Naive thymus-derived CD8-positive, alpha-beta T cell (primary cell): Measurements from ENCODE around the gene TSPAN31. TPM values are rescaled to one million over a fixed set of nuclear protein-coding genes. Genes with fewer than 3 reads are reported as not detected.

ENCODE experiments used
- ATAC-seq, 2 donors: fragments of 150-1000 bp; cut with Tn5 transposase in 1 of 2; sonication (Bioruptor Pico), chemical (Tn5 transposase) in 1 of 2; 1 replicate in 1 of 2; 2 replicates in 1 of 2; pipeline ENCODE4 v1.10.0; 2021; ENCODE audit warnings: mild to moderate bottlenecking in 2 of 2, moderate library complexity in 2 of 2
- POLR2A ChIA-PET: fragments of 350-600 bp; sonication (Branson Sonifier 250); formaldehyde crosslinking; loops from one replicate; lab custom pipeline; 2021; ENCODE audit warnings: antibody characterized with exemption; lab: Charles Lee
- DNase-seq, 10 donors: peaks; one replicate each; pipeline versions ENCODE4 v3.0.0 to v3.0.0-alpha.2; 2020 to 2022
- H3K27ac Mint-ChIP-seq, 10 donors: one replicate each; pipeline ENCODE4 v1.8.0; 2020 to 2022; ENCODE audit warnings: mild to moderate bottlenecking in 10 of 10, mixed read lengths in 10 of 10, moderate library complexity in 4 of 10, inconsistent platforms in 1 of 10
- H3K27me3 Mint-ChIP-seq, 5 donors: one replicate each; pipeline ENCODE4 v1.8.0; 2021 to 2022; ENCODE audit warnings: mixed read lengths in 5 of 5
- H3K36me3 Mint-ChIP-seq, 3 donors: one replicate each; pipeline ENCODE4 v1.8.0; 2020 to 2022; ENCODE audit warnings: mixed read lengths in 3 of 3, mild to moderate bottlenecking in 2 of 3, inconsistent platforms in 1 of 3
- H3K4me1 Mint-ChIP-seq, 4 donors: one replicate each; pipeline ENCODE4 v1.8.0; 2021 to 2022; ENCODE audit warnings: mixed read lengths in 4 of 4
- H3K4me3 Mint-ChIP-seq, 10 donors: one replicate each; pipeline ENCODE4 v1.8.0; 2020 to 2022; ENCODE audit warnings: mild to moderate bottlenecking in 10 of 10, mixed read lengths in 10 of 10, moderate library complexity in 6 of 10, inconsistent platforms in 1 of 10
- H3K9me3 Mint-ChIP-seq, 9 donors: one replicate each; pipeline ENCODE4 v1.8.0; 2020 to 2022; ENCODE audit warnings: mixed read lengths in 9 of 9, mild to moderate bottlenecking in 3 of 9, inconsistent platforms in 1 of 9, moderate library complexity in 1 of 9
- polyA plus RNA-seq, 3 donors: library from polyadenylated mRNA; unstranded; fragments of 300-500 nt; fragmentation: Illumina TruSeq; gene quantifications; one replicate each; pipeline ENCODE4 v1.2.3, GENCODE V29; 2021
- total RNA-seq, 8 experiments: library from RNA in 2 of 8; stranded (reverse) in 2 of 8; gene quantifications; one replicate each; pipeline ENCODE4 v1.2.3 and lab custom pipeline; 2021 to 2026

TSPAN31 gene
- total and polyA plus RNA-seq, 5 experiments from 2014 or later = 22.5 to 53.3 (median 42.2) TPM

GRCh38 chr12:57724003-57724935 is 20.6 kb upstream of the TSPAN31 start:
- H3K9me3 Mint-ChIP-seq = no peaks in the 10 kb centered on the region
- peaks cover 16 to 49% (median 37%) of the 10 kb centered on the region in 4 donors for H3K4me1 Mint-ChIP-seq
- peaks cover 4 to 57% (median 11%) of the 10 kb centered on the region in 3 donors for H3K36me3 Mint-ChIP-seq
- peak overlapping the region; percentile 11 to 91 (median 72) for H3K27ac Mint-ChIP-seq
- POLR2A ChIA-PET = interaction anchor here (0.7 to 1.7 kb wide), 8 partner anchors 12 to 114 kb away, joined by 3 to 16 read pairs (median 4); partner anchors contain the start of genes AGAP2, CDK4 and TSPAN31
- DNase-seq (no peak), ATAC-seq (peak; percentile 13 to 27)
- no peaks in the 10 kb centered on the region for H3K27me3 Mint-ChIP-seq
- no peak overlapping the region for H3K4me3 Mint-ChIP-seq

GRCh38 chr12:57724936-57725740 is 19.7 kb upstream of the TSPAN31 start:
- H3K27me3 Mint-ChIP-seq = no peaks in the 10 kb centered on the region
- POLR2A ChIA-PET = interaction anchor here (1.0 to 1.7 kb wide), 6 partner anchors 11 to 20 kb away, joined by 3 to 16 read pairs (median 4); partner anchors contain the start of genes AGAP2 and TSPAN31
- peaks cover 16 to 44% (median 33%) of the 10 kb centered on the region in 4 donors for H3K4me1 Mint-ChIP-seq
- no peaks in the 10 kb centered on the region for H3K9me3 Mint-ChIP-seq
- H3K4me3 Mint-ChIP-seq = peak overlapping the region in 1 of 10 donors; percentile 20
- H3K27ac Mint-ChIP-seq = peak overlapping the region in 9 of 10 donors; percentile 11 to 91 (median 67)
- no peak for DNase-seq
- peaks cover 0 to 56% (median 6%) of the 10 kb centered on the region in 3 donors for H3K36me3 Mint-ChIP-seq
- ATAC-seq = no peak

- no peak overlapping the region for H3K4me3 Mint-ChIP-seq
- POLR2A ChIA-PET = interaction anchor here (1.0 to 1.3 kb wide), 2 partner anchors 19 to 32 kb away, joined by 3 to 4 read pairs; partner anchors contain the start of genes OS9 and TSPAN31
- H3K27me3 Mint-ChIP-seq = no peaks in the 10 kb centered on the region
- peaks cover 0 to 57% (median 7%) of the 10 kb centered on the region in 3 donors for H3K36me3 Mint-ChIP-seq
- ATAC-seq (no peak), DNase-seq (no peak)
- H3K27ac Mint-ChIP-seq = peak overlapping the region in 2 of 10 donors; percentile 66 to 74
- H3K4me1 Mint-ChIP-seq = peaks cover 16 to 44% (median 33%) of the 10 kb centered on the region in 4 donors
- no peaks in the 10 kb centered on the region for H3K9me3 Mint-ChIP-seq
Observed at GRCh38 chr12:57725851-57726150, 19.0 kb upstream of the TSPAN31 start.

- peak overlapping the region in 4 of 10 donors; percentile 43 to 74 (median 56) for H3K27ac Mint-ChIP-seq
- peak overlapping the region in 3 of 10 donors; percentile 33 to 48 (median 45) for H3K4me3 Mint-ChIP-seq
- H3K4me1 Mint-ChIP-seq = peaks cover 16 to 41% (median 33%) of the 10 kb centered on the region in 4 donors
- POLR2A ChIA-PET = interaction anchor here (0.5 to 1.3 kb wide), 3 partner anchors 19 to 206 kb away, joined by 3 to 4 read pairs (median 3); partner anchors contain the start of genes OS9 and TSPAN31
- DNase-seq = peak in 3 of 10 donors; percentile 20 to 23 (median 21)
- H3K27me3 Mint-ChIP-seq = no peaks in the 10 kb centered on the region
- H3K9me3 Mint-ChIP-seq = no peaks in the 10 kb centered on the region
- peak in 1 of 2 donors; percentile 24 for ATAC-seq
- peaks cover 0 to 59% (median 10%) of the 10 kb centered on the region in 3 donors for H3K36me3 Mint-ChIP-seq
Observed at GRCh38 chr12:57726151-57726883, 18.5 kb upstream of the TSPAN31 start.

- no peak for ATAC-seq
- DNase-seq = no peak
- POLR2A ChIA-PET = interaction anchor here (0.5 to 1.3 kb wide), 3 partner anchors 13 to 206 kb away, joined by 3 to 4 read pairs (median 3); partner anchors contain the start of gene OS9
- Mint-ChIP-seq H3K27me3 (no peaks in the 10 kb centered on the region), H3K9me3 (no peaks in the 10 kb centered on the region), H3K4me3 (no peak overlapping the region), H3K36me3 (peaks cover 0 to 62% (median 10%) of the 10 kb centered on the region in 3 donors), H3K27ac (peak overlapping the region in 3 of 10 donors; percentile 16 to 74 (median 22)), H3K4me1 (peaks cover 11 to 35% (median 28%) of the 10 kb centered on the region in 4 donors)
Observed at GRCh38 chr12:57726884-57727757, 17.7 kb upstream of the TSPAN31 start.

GRCh38 chr12:57727758-57728395 is 17.0 kb upstream of the TSPAN31 start:
- H3K9me3 Mint-ChIP-seq = no peaks in the 10 kb centered on the region
- POLR2A ChIA-PET = interaction anchor here (0.8 kb wide), 1 partner anchor 13 kb away, joined by 3 read pairs; no protein-coding TSS in a partner anchor
- ATAC-seq (no peak), DNase-seq (peak in 1 of 10 donors; percentile 10)
- H3K4me3 Mint-ChIP-seq = no peak overlapping the region
- H3K27me3 Mint-ChIP-seq = no peaks in the 10 kb centered on the region
- peaks cover 0 to 69% (median 10%) of the 10 kb centered on the region in 3 donors for H3K36me3 Mint-ChIP-seq
- H3K27ac Mint-ChIP-seq = peak overlapping the region in 6 of 10 donors; percentile 16 to 87 (median 66)
- H3K4me1 Mint-ChIP-seq = peaks cover 8 to 40% (median 27%) of the 10 kb centered on the region in 4 donors

GRCh38 chr12:57729321-57729844 is 15.5 kb upstream of the TSPAN31 start:
- Mint-ChIP-seq H3K27ac (peak overlapping the region in 5 of 10 donors; percentile 16 to 80 (median 56)), H3K4me3 (no peak overlapping the region), H3K9me3 (no peaks in the 10 kb centered on the region), H3K36me3 (peaks cover 0 to 84% (median 10%) of the 10 kb centered on the region in 3 donors), H3K27me3 (no peaks in the 10 kb centered on the region), H3K4me1 (peaks cover 8 to 27% (median 17%) of the 10 kb centered on the region in 4 donors)
- ATAC-seq (no peak), DNase-seq (no peak)
- POLR2A ChIA-PET = interaction anchor here (0.5 kb wide), 1 partner anchor 30 kb away, joined by 5 read pairs; no protein-coding TSS in a partner anchor

- POLR2A ChIA-PET = no interaction called here
- H3K27ac Mint-ChIP-seq = peak overlapping the region in 4 of 10 donors; percentile 27 to 40 (median 31)
- ATAC-seq (no peak), DNase-seq (no peak)
- peaks cover 0 to 92% (median 13%) of the 10 kb centered on the region in 3 donors for H3K36me3 Mint-ChIP-seq
- H3K27me3 Mint-ChIP-seq = no peaks in the 10 kb centered on the region
- H3K4me1 Mint-ChIP-seq = peaks cover 4 to 29% (median 17%) of the 10 kb centered on the region in 4 donors
- H3K9me3 Mint-ChIP-seq = no peaks in the 10 kb centered on the region
- H3K4me3 Mint-ChIP-seq = no peak overlapping the region
Observed at GRCh38 chr12:57730336-57731067, 14.3 kb upstream of the TSPAN31 start.

GRCh38 chr12:57731411-57732080 is 13.3 kb upstream of the TSPAN31 start:
- no peak for DNase-seq
- Mint-ChIP-seq H3K4me1 (peaks cover 7 to 26% (median 18%) of the 10 kb centered on the region in 4 donors), H3K9me3 (no peaks in the 10 kb centered on the region), H3K27ac (peak overlapping the region in 5 of 10 donors; percentile 11 to 65 (median 28)), H3K4me3 (no peak overlapping the region), H3K27me3 (no peaks in the 10 kb centered on the region), H3K36me3 (peaks cover 0 to 92% (median 11%) of the 10 kb centered on the region in 3 donors)
- POLR2A ChIA-PET = interaction anchor here (1.2 kb wide), 1 partner anchor 9 kb away, joined by 4 read pairs; no protein-coding TSS in a partner anchor
- ATAC-seq = no peak
